Spinal cord (tissue), 10 donors: ENCODE measurements around the gene ARHGEF11. TPM values are rescaled to one million over a fixed set of nuclear protein-coding genes. Genes with fewer than 3 reads are reported as not detected.

Experiments
- DNase-seq, 6 donors: peaks; one replicate each; pipeline versions ENCODE4 v3.0.0 to v3.0.0-alpha.2; 2013 to 2015; ENCODE audit warnings: low spot score in 6 of 6, low read depth in 4 of 6
- H3K27ac ChIP-seq: one replicate; pipeline ENCODE4 v1.5.1; 2013; ENCODE audit warnings: low read depth, low read length, control low read depth
- H3K27me3 ChIP-seq: one replicate; pipeline ENCODE4 v1.6.1; 2013; ENCODE audit warnings: low read length; ENCODE audit not compliant: control insufficient read depth, insufficient read depth
- H3K36me3 ChIP-seq: one replicate; pipeline ENCODE4 v1.6.1; 2013; ENCODE audit warnings: low read length; ENCODE audit not compliant: control insufficient read depth, insufficient read depth
- H3K4me1 ChIP-seq: one replicate; pipeline ENCODE4 v1.6.1; 2013; ENCODE audit warnings: low read length; ENCODE audit not compliant: control insufficient read depth, insufficient read depth
- H3K4me3 ChIP-seq: one replicate; pipeline ENCODE4 v1.5.1; 2013; ENCODE audit warnings: low read depth, low read length, control low read depth
- H3K9me3 ChIP-seq: one replicate; pipeline ENCODE4 v1.6.1; 2013; ENCODE audit warnings: low read length; ENCODE audit not compliant: control insufficient read depth, insufficient read depth
- WGBS: methylation state at CpG from one replicate; pipeline ENCODE4 v1.1.5; 2013; ENCODE audit warnings: missing lambda C conversion rate; ENCODE audit not compliant: insufficient coverage; 5-methylcytosine and 5-hydroxymethylcytosine counted together
- polyA plus RNA-seq, 2 donors: library from polyadenylated mRNA; unstranded; fragments of 120-200 nt; gene quantifications; one replicate each; pipeline ENCODE4 v1.2.1, GENCODE V29; 2013; ENCODE audit not compliant: insufficient read length in 2 of 2
- total RNA-seq, 2 donors: library from RNA; depleted of rRNA in 1 of 2; stranded (reverse); fragments of 120-200 nt in 1 of 2; fragments of >200 nt in 1 of 2; gene quantifications; one replicate each; pipeline versions ENCODE4 v1.2.3 to v1.2.4, GENCODE V29; 2013 to 2014
- donor health status: healthy.

The ARHGEF11 gene
- total and polyA plus RNA-seq, 4 donors, result 38.6 to 60.1 (median 47.8) TPM

GRCh38 chr1:157033357-157033876, 12.1 kb downstream of the ARHGEF11 start:
- Histone ChIP-seq H3K27me3 (no peaks in the 10 kb centered on the region), H3K27ac (peak overlapping the region; percentile 62), H3K9me3 (no peaks in the 10 kb centered on the region), H3K36me3 (no peaks in the 10 kb centered on the region), H3K4me3 (no peak overlapping the region), H3K4me1 (peaks cover 10% of the 10 kb centered on the region)
- WGBS, result 33% methylated on average over 1 of the region's 3 CpGs
- peak in 1 of 6 donors; percentile 9 for DNase-seq

- Histone ChIP-seq H3K36me3 (no peaks in the 10 kb centered on the region), H3K27ac (no peak overlapping the region), H3K4me3 (no peak overlapping the region), H3K27me3 (no peaks in the 10 kb centered on the region), H3K4me1 (peaks cover 10% of the 10 kb centered on the region), H3K9me3 (no peaks in the 10 kb centered on the region)
- WGBS, result 80% methylated on average over 3 of the region's 3 CpGs
- DNase-seq, result no peak
Measured at GRCh38 chr1:157032303-157032702, 13.2 kb downstream of the ARHGEF11 start.

GRCh38 chr1:157030728-157031127, 14.8 kb downstream of the ARHGEF11 start:
- no peaks in the 10 kb centered on the region for H3K27me3 ChIP-seq
- WGBS, result 93% methylated on average over 2 of the region's 2 CpGs
- no peak overlapping the region for H3K4me3 ChIP-seq

GRCh38 chr1:157028674-157029073, 16.9 kb downstream of the ARHGEF11 start:
- Histone ChIP-seq H3K36me3 (no peaks in the 10 kb centered on the region), H3K4me1 (no peaks in the 10 kb centered on the region), H3K27me3 (no peaks in the 10 kb centered on the region), H3K9me3 (no peaks in the 10 kb centered on the region), H3K4me3 (no peak overlapping the region), H3K27ac (no peak overlapping the region)
- 100% methylated on average over 1 of the region's 4 CpGs for WGBS
- no peak for DNase-seq

More at GRCh38 chr1:157030728-157031127, 14.8 kb downstream of the ARHGEF11 start:
- no peak for DNase-seq
- H3K36me3 ChIP-seq, result no peaks in the 10 kb centered on the region
- H3K27ac ChIP-seq, result no peak overlapping the region
- H3K9me3 ChIP-seq, result no peaks in the 10 kb centered on the region
- H3K4me1 ChIP-seq, result peaks cover 10% of the 10 kb centered on the region

GRCh38 chr1:157025856-157026255, 19.7 kb downstream of the ARHGEF11 start:
- WGBS, result 83% methylated on average over 2 of the region's 2 CpGs
- H3K9me3 ChIP-seq, result peaks cover 8% of the 10 kb centered on the region
- no peak overlapping the region for H3K27ac ChIP-seq
- no peak for DNase-seq
- H3K4me3 ChIP-seq, result no peak overlapping the region
- no peaks in the 10 kb centered on the region for H3K4me1 ChIP-seq
- H3K36me3 ChIP-seq, result no peaks in the 10 kb centered on the region
- no peaks in the 10 kb centered on the region for H3K27me3 ChIP-seq

- no peaks in the 10 kb centered on the region for H3K27me3 ChIP-seq
- peaks cover 8% of the 10 kb centered on the region for H3K9me3 ChIP-seq
- H3K27ac ChIP-seq, result no peak overlapping the region
- peak in 1 of 6 donors; percentile 44 for DNase-seq
- H3K4me3 ChIP-seq, result no peak overlapping the region
- no peaks in the 10 kb centered on the region for H3K36me3 ChIP-seq
- no peaks in the 10 kb centered on the region for H3K4me1 ChIP-seq
- 33% methylated on average over 1 of the region's 3 CpGs for WGBS
Measured at GRCh38 chr1:157025385-157025784, 20.2 kb downstream of the ARHGEF11 start.

- Histone ChIP-seq H3K4me3 (no peak overlapping the region), H3K27ac (no peak overlapping the region), H3K4me1 (no peaks in the 10 kb centered on the region), H3K36me3 (no peaks in the 10 kb centered on the region), H3K27me3 (no peaks in the 10 kb centered on the region), H3K9me3 (peaks cover 12% of the 10 kb centered on the region)
- no peak for DNase-seq
- no CpG with 5 or more reads among the region's 1 CpG for WGBS
Measured at GRCh38 chr1:157021688-157022087, 23.9 kb downstream of the ARHGEF11 start.

- Histone ChIP-seq H3K36me3 (no peaks in the 10 kb centered on the region), H3K4me3 (no peak overlapping the region), H3K27ac (no peak overlapping the region), H3K27me3 (no peaks in the 10 kb centered on the region), H3K9me3 (peaks cover 12% of the 10 kb centered on the region), H3K4me1 (no peaks in the 10 kb centered on the region)
- DNase-seq, result no peak
Measured at GRCh38 chr1:157019457-157019856, 26.1 kb downstream of the ARHGEF11 start.

GRCh38 chr1:157011845-157012244, 33.7 kb downstream of the ARHGEF11 start:
- H3K9me3 ChIP-seq, result no peaks in the 10 kb centered on the region
- 100% methylated on average over 1 of the region's 3 CpGs for WGBS
- H3K36me3 ChIP-seq, result no peaks in the 10 kb centered on the region
- no peak overlapping the region for H3K4me3 ChIP-seq
- no peak overlapping the region for H3K27ac ChIP-seq
- H3K4me1 ChIP-seq, result peaks cover 1% of the 10 kb centered on the region
- no peaks in the 10 kb centered on the region for H3K27me3 ChIP-seq
- DNase-seq, result no peak

GRCh38 chr1:157008502-157008901, 37.0 kb downstream of the ARHGEF11 start:
- H3K9me3 ChIP-seq, result no peaks in the 10 kb centered on the region
- H3K27me3 ChIP-seq, result no peaks in the 10 kb centered on the region
- WGBS, result no CpG with 5 or more reads among the region's 1 CpG
- H3K27ac ChIP-seq, result no peak overlapping the region
- no peaks in the 10 kb centered on the region for H3K36me3 ChIP-seq
- DNase-seq, result no peak
- H3K4me3 ChIP-seq, result no peak overlapping the region
- peaks cover 5% of the 10 kb centered on the region for H3K4me1 ChIP-seq
